Measurements from ENCODE around the gene MSANTD3. TPM values are rescaled to one million over a fixed set of nuclear protein-coding genes. Genes with fewer than 3 reads are reported as not detected.

The MSANTD3 gene
- total RNA-seq, 1 experiment from 2014 or later, result 25.9 TPM

DNA sequence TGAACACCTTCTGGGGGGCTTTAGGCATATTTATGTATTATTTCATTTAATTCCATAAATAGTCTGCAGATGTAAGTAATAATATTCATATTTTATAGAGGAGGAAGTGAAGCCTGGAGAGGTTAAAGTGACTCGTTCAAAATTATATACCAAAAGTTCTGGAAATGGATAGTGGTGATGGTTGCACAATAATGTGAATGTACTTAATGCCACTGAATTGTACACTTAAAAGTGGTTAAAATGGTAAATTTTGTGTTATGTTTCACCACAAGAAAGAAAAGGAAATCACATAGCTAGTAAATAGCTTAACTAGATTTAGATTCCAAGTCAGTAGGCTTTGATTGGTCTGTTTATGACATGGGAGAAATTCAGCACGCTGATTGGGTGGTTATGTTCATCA is 33.0 kb downstream of the MSANTD3 start:
- Mint-ChIP-seq H3K27ac (ENCODE audit: unreplicated experiment) (no peak overlapping the region), H3K27me3 (ENCODE audit: insufficient read depth, unreplicated experiment) (no peaks in the 10 kb centered on the region), H3K9me3 (ENCODE audit: unreplicated experiment) (no peaks in the 10 kb centered on the region), H3K4me1 (ENCODE audit: low read depth, unreplicated experiment) (peaks cover 2% of the 10 kb centered on the region), H3K36me3 (ENCODE audit: insufficient read depth, unreplicated experiment) (no peaks in the 10 kb centered on the region), H3K4me3 (ENCODE audit: unreplicated experiment) (no peak overlapping the region)
- no peaks in the 10 kb centered on the region for H3K4me1 ChIP-seq
- intact Hi-C loops (cut with micrococcal nuclease; ENCODE audit: unreplicated experiment), result no loop called here
- POLR2A ChIA-PET, result no interaction called here
- no peak overlapping the region for H3K4me3 ChIP-seq (ENCODE audit: low read depth, low read length)
- H3K27me3 ChIP-seq (replicated peaks; ENCODE audit: control insufficient read depth, insufficient read depth, low read length), result no peaks in the 10 kb centered on the region
- H3K36me3 ChIP-seq (ENCODE audit: control insufficient read depth, insufficient read depth, low read length), result no peaks in the 10 kb centered on the region
- BruUV-seq (replicated peaks), result no TSS peak
- no peak for DNase-seq
- TF ChIP-seq, protein P1, sequence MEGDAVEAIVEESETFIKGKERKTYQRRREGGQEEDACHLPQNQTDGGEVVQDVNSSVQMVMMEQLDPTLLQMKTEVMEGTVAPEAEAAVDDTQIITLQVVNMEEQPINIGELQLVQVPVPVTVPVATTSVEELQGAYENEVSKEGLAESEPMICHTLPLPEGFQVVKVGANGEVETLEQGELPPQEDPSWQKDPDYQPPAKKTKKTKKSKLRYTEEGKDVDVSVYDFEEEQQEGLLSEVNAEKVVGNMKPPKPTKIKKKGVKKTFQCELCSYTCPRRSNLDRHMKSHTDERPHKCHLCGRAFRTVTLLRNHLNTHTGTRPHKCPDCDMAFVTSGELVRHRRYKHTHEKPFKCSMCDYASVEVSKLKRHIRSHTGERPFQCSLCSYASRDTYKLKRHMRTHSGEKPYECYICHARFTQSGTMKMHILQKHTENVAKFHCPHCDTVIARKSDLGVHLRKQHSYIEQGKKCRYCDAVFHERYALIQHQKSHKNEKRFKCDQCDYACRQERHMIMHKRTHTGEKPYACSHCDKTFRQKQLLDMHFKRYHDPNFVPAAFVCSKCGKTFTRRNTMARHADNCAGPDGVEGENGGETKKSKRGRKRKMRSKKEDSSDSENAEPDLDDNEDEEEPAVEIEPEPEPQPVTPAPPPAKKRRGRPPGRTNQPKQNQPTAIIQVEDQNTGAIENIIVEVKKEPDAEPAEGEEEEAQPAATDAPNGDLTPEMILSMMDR (IDR thresholded peaks at IDR 0.05; ENCODE audit: insufficient read depth in 1 of 2, low read depth in 1 of 2, low read length in 1 of 2, severe bottlenecking in 1 of 2, unreplicated experiment in 1 of 2), result no peak
- CTCF ChIA-PET, result no interaction called here
- no peaks in the 10 kb centered on the region for H3K9me3 ChIP-seq

DNA sequence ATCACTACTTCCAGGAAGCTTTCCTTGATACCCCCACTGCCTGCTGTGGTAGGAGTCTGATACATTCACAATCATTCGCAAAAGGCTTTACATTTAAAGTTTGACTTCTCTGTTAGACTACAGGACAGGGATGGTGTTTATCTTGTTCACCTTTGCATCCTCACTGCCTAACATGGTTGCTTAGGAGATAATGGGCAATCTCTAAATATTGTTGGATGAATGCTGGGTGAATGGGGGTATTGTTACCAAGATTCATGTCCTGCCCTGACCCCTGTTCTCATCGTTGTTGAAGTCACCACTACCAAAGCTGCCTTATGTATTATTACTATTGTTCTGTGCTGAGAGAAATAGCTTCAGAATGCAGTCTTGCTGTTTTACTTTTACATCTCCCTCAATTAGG is 38.3 kb downstream of the MSANTD3 start:
- Histone ChIP-seq H3K36me3 (ENCODE audit: control insufficient read depth, insufficient read depth, low read length) (no peaks in the 10 kb centered on the region), H3K4me1 (peaks cover 5% of the 10 kb centered on the region; the same call in 1 of the 2 replicates), H3K9me3 (no peaks in the 10 kb centered on the region), H3K4me3 (ENCODE audit: low read depth, low read length) (no peak overlapping the region), H3K27me3 (replicated peaks; ENCODE audit: control insufficient read depth, insufficient read depth, low read length) (no peaks in the 10 kb centered on the region)
- ChIA-PET POLR2A (no interaction called here), CTCF (no interaction called here)
- Mint-ChIP-seq H3K4me3 (ENCODE audit: unreplicated experiment) (no peak overlapping the region), H3K9me3 (ENCODE audit: unreplicated experiment) (no peaks in the 10 kb centered on the region), H3K4me1 (ENCODE audit: low read depth, unreplicated experiment) (peaks cover 5% of the 10 kb centered on the region), H3K36me3 (ENCODE audit: insufficient read depth, unreplicated experiment) (no peaks in the 10 kb centered on the region), H3K27me3 (ENCODE audit: insufficient read depth, unreplicated experiment) (no peaks in the 10 kb centered on the region), H3K27ac (ENCODE audit: unreplicated experiment) (no peak overlapping the region)
- BruUV-seq (replicated peaks), result no TSS peak
- DNase-seq, result no peak
- intact Hi-C loops (cut with micrococcal nuclease; ENCODE audit: unreplicated experiment), result no loop called here
- TF ChIP-seq, protein P1 (IDR thresholded peaks at IDR 0.05; ENCODE audit: insufficient read depth in 1 of 2, low read depth in 1 of 2, low read length in 1 of 2, severe bottlenecking in 1 of 2, unreplicated experiment in 1 of 2), result no peak

DNA sequence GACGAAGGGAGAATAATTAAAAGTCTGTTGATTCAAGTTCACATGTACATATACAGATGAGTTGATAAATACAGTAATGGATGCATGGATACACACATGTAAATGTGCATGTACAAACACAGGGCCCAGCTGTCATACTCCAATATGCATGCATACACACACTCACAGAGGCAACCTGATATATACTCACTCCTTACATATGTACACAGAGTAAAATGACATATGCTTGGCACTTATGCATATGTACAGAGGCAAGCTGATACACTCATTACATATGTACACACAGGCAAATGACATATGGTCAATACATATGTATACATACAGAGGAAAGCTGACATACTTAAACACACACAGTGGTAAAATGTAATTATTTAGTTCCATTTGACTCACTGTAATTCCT is 38.8 kb downstream of the MSANTD3 start:
- TF ChIP-seq, protein P1 (IDR thresholded peaks at IDR 0.05; ENCODE audit: insufficient read depth in 1 of 2, low read depth in 1 of 2, low read length in 1 of 2, severe bottlenecking in 1 of 2, unreplicated experiment in 1 of 2), result no peak
- Mint-ChIP-seq H3K27ac (ENCODE audit: unreplicated experiment) (no peak overlapping the region), H3K36me3 (ENCODE audit: insufficient read depth, unreplicated experiment) (no peaks in the 10 kb centered on the region), H3K4me1 (ENCODE audit: low read depth, unreplicated experiment) (peaks cover 5% of the 10 kb centered on the region), H3K27me3 (ENCODE audit: insufficient read depth, unreplicated experiment) (no peaks in the 10 kb centered on the region), H3K9me3 (ENCODE audit: unreplicated experiment) (no peaks in the 10 kb centered on the region), H3K4me3 (ENCODE audit: unreplicated experiment) (no peak overlapping the region)
- no peak overlapping the region for H3K4me3 ChIP-seq (ENCODE audit: low read depth, low read length)
- no peak for DNase-seq
- H3K36me3 ChIP-seq (ENCODE audit: control insufficient read depth, insufficient read depth, low read length), result no peaks in the 10 kb centered on the region
- no peaks in the 10 kb centered on the region for H3K27me3 ChIP-seq (replicated peaks; ENCODE audit: control insufficient read depth, insufficient read depth, low read length)
- CTCF ChIA-PET, result no interaction called here
- intact Hi-C loops (cut with micrococcal nuclease; ENCODE audit: unreplicated experiment), result no loop called here
- peaks cover 5% of the 10 kb centered on the region; the same call in 1 of the 2 replicates for H3K4me1 ChIP-seq
- no TSS peak for BruUV-seq (replicated peaks)
- POLR2A ChIA-PET, result no interaction called here
- no peaks in the 10 kb centered on the region for H3K9me3 ChIP-seq

Measured in Caco-2 (cell line).